Calu3 (cell line): Measurements from ENCODE around the gene TMEM9B. TPM values are rescaled to one million over a fixed set of nuclear protein-coding genes. Genes with fewer than 3 reads are reported as not detected.

Source experiments
- BruUV-seq: library from RNA; stranded (reverse); fragments of 400-500 nt; replicated peaks from 2 replicates; lab custom pipeline; 2021; lab: Mats Ljungman, UMichigan
- CTCF ChIA-PET: fragments of 300-600 bp; sonication (Branson Sonifier 250); formaldehyde crosslinking; loops from one replicate; lab custom pipeline; 2022; ENCODE audit warnings: antibody characterized with exemption; lab: Charles Lee
- DNase-seq: peaks from one replicate; pipeline ENCODE4 v3.0.0; 2022
- H3K27ac Mint-ChIP-seq: one replicate; pipeline ENCODE4 v1.8.0; 2022; ENCODE audit warnings: mixed read lengths; ENCODE audit not compliant: unreplicated experiment
- H3K27me3 Mint-ChIP-seq: one replicate; pipeline ENCODE4 v1.8.0; 2022; ENCODE audit warnings: mixed read lengths; ENCODE audit not compliant: unreplicated experiment
- H3K36me3 Mint-ChIP-seq: one replicate; pipeline ENCODE4 v1.8.0; 2022; ENCODE audit warnings: mild to moderate bottlenecking, moderate library complexity, mixed read lengths; ENCODE audit not compliant: insufficient read depth, unreplicated experiment
- H3K4me1 Mint-ChIP-seq: one replicate; pipeline ENCODE4 v1.8.0; 2022; ENCODE audit warnings: mild to moderate bottlenecking, low read depth, mixed read lengths; ENCODE audit not compliant: unreplicated experiment
- H3K4me3 Mint-ChIP-seq: one replicate; pipeline ENCODE4 v1.8.0; 2022; ENCODE audit warnings: mild to moderate bottlenecking, low read depth, moderate library complexity, mixed read lengths; ENCODE audit not compliant: unreplicated experiment
- H3K9me3 Mint-ChIP-seq: one replicate; pipeline ENCODE4 v1.8.0; 2022; ENCODE audit warnings: low read depth, mixed read lengths; ENCODE audit not compliant: unreplicated experiment
- intact Hi-C: fragments of 100-400 bp; cut with micrococcal nuclease; formaldehyde crosslinking; loops from one replicate; pipeline ENCODE4 v1.10.0; 2022; ENCODE audit not compliant: unreplicated experiment
- total RNA-seq: library from RNA; stranded (reverse); gene quantifications from 2 replicates; pipeline ENCODE4 v1.2.3, GENCODE V29; 2022
- TF ChIP-seq, protein P1 (sequence below): fragments of 200-600 bp; IDR thresholded peaks from one replicate; pipeline ENCODE4 v1.8.0; 2022; ENCODE audit warnings: antibody characterized with exemption; ENCODE audit not compliant: unreplicated experiment

TMEM9B gene
- total RNA-seq, 1 experiment from 2014 or later: 31.5 TPM

DNA sequence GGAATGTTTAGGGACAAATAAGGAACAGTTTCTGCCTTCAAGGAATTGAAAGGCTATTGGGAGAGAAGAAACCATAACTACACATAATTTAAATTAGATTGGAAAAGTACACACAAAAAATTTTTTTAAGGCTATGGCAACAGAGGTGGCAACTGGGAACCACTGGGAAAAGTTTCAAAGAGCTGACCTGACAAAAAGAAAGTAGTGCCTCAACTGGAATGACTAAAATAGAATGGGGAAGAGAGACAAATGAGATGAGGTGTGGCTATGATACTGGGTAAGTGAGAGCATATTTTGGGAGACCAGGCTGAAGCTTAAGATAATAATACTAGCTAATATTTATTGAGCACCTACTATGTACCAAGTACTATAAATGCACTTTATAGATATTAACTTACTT is 56.1 kb downstream of the TMEM9B start:
- Mint-ChIP-seq H3K27ac (no peak overlapping the region), H3K4me3 (no peak overlapping the region), H3K27me3 (no peaks in the 10 kb centered on the region), H3K9me3 (no peaks in the 10 kb centered on the region), H3K4me1 (peaks cover 31% of the 10 kb centered on the region), H3K36me3 (peaks cover 17% of the 10 kb centered on the region)
- TF ChIP-seq, protein P1, sequence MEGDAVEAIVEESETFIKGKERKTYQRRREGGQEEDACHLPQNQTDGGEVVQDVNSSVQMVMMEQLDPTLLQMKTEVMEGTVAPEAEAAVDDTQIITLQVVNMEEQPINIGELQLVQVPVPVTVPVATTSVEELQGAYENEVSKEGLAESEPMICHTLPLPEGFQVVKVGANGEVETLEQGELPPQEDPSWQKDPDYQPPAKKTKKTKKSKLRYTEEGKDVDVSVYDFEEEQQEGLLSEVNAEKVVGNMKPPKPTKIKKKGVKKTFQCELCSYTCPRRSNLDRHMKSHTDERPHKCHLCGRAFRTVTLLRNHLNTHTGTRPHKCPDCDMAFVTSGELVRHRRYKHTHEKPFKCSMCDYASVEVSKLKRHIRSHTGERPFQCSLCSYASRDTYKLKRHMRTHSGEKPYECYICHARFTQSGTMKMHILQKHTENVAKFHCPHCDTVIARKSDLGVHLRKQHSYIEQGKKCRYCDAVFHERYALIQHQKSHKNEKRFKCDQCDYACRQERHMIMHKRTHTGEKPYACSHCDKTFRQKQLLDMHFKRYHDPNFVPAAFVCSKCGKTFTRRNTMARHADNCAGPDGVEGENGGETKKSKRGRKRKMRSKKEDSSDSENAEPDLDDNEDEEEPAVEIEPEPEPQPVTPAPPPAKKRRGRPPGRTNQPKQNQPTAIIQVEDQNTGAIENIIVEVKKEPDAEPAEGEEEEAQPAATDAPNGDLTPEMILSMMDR: no peak
- DNase-seq: no peak
- BruUV-seq: no TSS peak
- CTCF ChIA-PET: no interaction called here
- intact Hi-C loops: loop anchor here (5.0 kb wide), 1 partner anchor 96 kb away; a partner anchor contains a TSS

DNA sequence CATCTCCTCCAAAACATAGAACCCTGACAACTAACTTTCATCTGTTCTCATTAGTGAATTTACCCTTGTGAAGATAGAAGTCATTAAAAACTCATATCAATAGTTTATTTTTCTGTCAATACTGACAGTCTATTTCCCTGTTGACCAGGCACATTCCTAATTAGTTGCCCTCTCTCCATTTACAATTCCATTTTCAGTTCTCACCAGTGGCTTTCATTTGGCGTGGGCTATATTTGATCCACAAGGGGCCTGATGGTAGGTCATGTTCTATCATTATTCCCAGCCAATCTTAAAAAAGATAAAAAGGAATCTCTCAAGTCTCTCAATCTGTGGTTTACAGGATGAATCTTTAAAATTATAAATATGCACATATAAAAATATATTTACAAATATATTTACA is 57.1 kb downstream of the TMEM9B start:
- Mint-ChIP-seq H3K4me1 (peaks cover 31% of the 10 kb centered on the region), H3K27ac (peak overlapping the region; percentile 82), H3K27me3 (no peaks in the 10 kb centered on the region), H3K36me3 (peaks cover 17% of the 10 kb centered on the region), H3K9me3 (no peaks in the 10 kb centered on the region), H3K4me3 (no peak overlapping the region)
- CTCF ChIA-PET: interaction anchor here (0.6 to 1.0 kb wide), 2 partner anchors 53 to 98 kb away, joined by 3 to 4 read pairs; no protein-coding TSS in a partner anchor
- TF ChIP-seq, protein P1: no peak
- BruUV-seq: no TSS peak
- intact Hi-C loops: loop anchor here (5.0 kb wide), 1 partner anchor 95 kb away; a partner anchor contains a TSS
- DNase-seq: no peak

GRCh38 chr11:8905528-8906165 is 58.6 kb downstream of the TMEM9B start:
- Mint-ChIP-seq H3K27ac (no peak overlapping the region), H3K27me3 (no peaks in the 10 kb centered on the region), H3K36me3 (peaks cover 8% of the 10 kb centered on the region), H3K9me3 (no peaks in the 10 kb centered on the region), H3K4me1 (peaks cover 31% of the 10 kb centered on the region), H3K4me3 (no peak overlapping the region)
- CTCF ChIA-PET: interaction anchor here (0.7 kb wide), 2 partner anchors 17 to 58 kb away, joined by 3 to 4 read pairs; no protein-coding TSS in a partner anchor
- TF ChIP-seq, protein P1: no peak
- no peak for DNase-seq
- no TSS peak for BruUV-seq
- intact Hi-C loops: loop anchor here (5.0 kb wide), 1 partner anchor 93 kb away; a partner anchor contains a TSS

DNA sequence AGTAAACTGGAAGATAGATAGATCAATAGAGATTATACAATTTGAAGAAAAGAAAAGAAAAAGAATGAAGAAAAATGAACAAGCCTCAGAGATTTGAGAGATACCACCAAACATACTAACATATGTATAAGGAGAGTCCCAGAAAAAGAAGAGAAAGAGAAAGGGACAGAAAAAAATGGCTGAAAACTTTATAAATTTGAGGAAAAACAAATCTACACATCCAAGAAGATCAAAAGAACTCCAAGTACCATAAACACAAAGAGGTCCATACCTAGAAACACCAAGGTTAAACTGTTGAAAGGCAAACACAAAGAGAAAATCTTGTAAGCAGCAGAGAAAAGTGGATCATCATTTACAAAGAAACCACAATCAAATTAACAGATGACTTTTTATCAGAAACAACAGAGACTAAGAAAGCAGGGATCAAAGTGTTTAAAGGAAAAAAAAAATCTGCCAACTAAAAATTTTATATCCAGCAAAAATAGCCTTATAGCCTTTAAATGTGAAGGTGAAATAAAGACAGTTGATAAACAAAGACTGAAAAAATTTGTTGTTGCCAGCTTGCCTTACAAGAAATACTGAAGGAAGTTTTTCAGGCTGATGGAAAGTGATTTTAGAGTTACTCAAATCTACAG is 65.0 kb downstream of the TMEM9B start:
- DNase-seq: no peak
- Mint-ChIP-seq H3K4me3 (no peak overlapping the region), H3K27ac (no peak overlapping the region), H3K27me3 (no peaks in the 10 kb centered on the region), H3K9me3 (peaks cover 5% of the 10 kb centered on the region), H3K4me1 (no peaks in the 10 kb centered on the region), H3K36me3 (no peaks in the 10 kb centered on the region)
- intact Hi-C loops: no loop called here
- CTCF ChIA-PET: no interaction called here
- TF ChIP-seq, protein P1: no peak
- BruUV-seq: no TSS peak

Other genes with a start within 250 kb of the TMEM9B start
- 23.0 and 26.8 TPM in 2 replicates for gene AKIP1, start 53.3 kb downstream of the TMEM9B start, total RNA-seq
- gene C11orf16, start 31.5 kb downstream of the TMEM9B start, total RNA-seq: not detected in 2 replicates
- not detected in 2 replicates for gene ASCL3, start 21.4 kb downstream of the TMEM9B start, total RNA-seq
- gene NRIP3, start 39.6 kb upstream of the TMEM9B start, total RNA-seq: 0.73 and 0.83 TPM in 2 replicates
- not detected in 2 replicates for gene SCUBE2, start 127.2 kb upstream of the TMEM9B start, total RNA-seq